AG09309 (cell line): ENCODE results near the gene ITSN1.

Experiments used
- DNase-seq: peaks from one replicate; pipeline ENCODE4 v3.0.0-alpha.2; 2010; ENCODE audit warnings: low read depth
- H3K4me3 ChIP-seq: 2 replicates; pipeline ENCODE4 v1.5.1; 2011; ENCODE audit warnings: mild to moderate bottlenecking, low read depth, low read length, moderate library complexity; ENCODE audit not compliant: control insufficient read depth
- CTCF ChIP-seq: IDR thresholded peaks from 2 replicates; pipeline ENCODE4 v1.5.1; 2011; ENCODE audit warnings: mild to moderate bottlenecking, low read depth, low read length, inconsistent platforms; ENCODE audit not compliant: insufficient read depth, control insufficient read depth; ENCODE audit errors: missing control alignments

Gene ITSN1

GRCh38 chr21:33686386-33686785, 44.1 kb downstream of the ITSN1 start:
- H3K4me3 ChIP-seq, result no peak overlapping the region
- no peak for TF ChIP-seq CTCF
- no peak for DNase-seq

GRCh38 chr21:33687634-33688033, 45.3 kb downstream of the ITSN1 start:
- no peak for TF ChIP-seq CTCF

DNA sequence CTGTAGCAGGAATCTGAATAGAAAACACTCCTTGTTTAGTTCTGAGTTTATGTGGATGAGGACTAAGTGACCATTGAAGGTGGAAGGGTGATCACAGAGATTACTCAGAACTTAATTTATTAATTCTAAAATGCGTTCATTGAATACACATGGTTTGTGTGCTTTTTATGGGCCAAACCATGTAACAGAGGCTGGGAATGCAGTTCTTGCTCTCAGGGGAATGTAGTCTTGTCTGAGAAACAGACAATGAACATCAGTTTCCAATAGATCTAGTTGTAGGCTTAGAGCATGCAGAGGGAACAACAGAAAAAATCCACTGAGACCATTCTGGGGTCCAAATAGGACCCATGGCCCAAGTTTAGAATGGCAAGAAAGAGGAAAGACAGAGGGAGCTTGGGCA, 46.1 kb downstream of the ITSN1 start:
- TF ChIP-seq CTCF, result no peak
- H3K4me3 ChIP-seq, result no peak overlapping the region
- no peak for DNase-seq

More at GRCh38 chr21:33687634-33688033, 45.3 kb downstream of the ITSN1 start:
- no peak for DNase-seq
- H3K4me3 ChIP-seq, result no peak overlapping the region

DNA sequence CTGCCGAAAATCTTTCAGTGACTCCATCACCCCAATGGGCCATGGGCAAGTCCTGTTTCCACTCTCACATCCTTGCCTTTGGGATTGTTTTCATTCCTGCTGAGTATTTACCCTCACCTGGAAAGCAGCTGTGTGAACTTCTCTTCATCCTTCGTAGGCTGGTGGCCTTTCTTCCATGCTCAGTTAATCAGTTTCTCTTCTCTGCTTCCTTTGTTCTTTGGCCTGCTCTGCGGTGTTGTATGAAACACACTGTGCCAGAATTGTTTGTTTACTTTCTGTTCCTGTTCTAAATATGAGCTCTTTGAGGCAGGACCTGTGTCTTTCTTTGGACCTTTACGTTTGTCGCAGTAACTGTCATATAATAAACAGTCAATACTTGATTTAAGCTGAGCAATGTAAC, 48.6 kb downstream of the ITSN1 start:
- H3K4me3 ChIP-seq, result no peak overlapping the region
- TF ChIP-seq CTCF, result no peak
- no peak for DNase-seq

DNA sequence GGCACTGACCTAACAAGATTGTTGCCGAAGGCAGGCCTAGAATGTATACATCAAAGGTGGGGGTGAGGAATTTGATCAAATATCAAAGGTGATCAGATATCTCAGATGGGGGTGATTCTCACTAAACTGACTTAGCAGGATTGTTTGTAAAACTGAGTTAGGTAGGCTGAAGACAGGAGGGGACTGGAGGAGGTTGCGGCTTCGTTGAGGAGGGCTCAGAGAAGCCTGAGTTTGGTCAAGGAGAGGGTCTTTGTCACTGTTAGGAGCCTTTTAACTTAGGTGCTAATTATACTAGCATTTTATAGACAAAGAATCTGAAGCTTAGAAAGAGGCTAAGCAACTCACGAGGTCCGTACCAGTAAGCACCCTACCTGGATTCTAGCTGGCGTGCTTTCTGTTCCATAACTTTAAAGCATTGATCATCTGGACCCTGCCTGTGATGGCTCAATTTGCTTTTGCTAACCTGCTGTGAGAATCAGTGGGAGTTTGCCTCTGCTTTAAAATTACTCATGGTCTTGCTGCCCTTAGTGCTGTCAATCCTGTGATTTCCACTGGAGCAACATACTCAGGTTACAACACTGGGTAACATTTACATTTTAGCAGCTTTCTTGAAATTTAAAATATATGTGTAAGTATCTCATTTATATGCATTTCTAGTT, 49.8 kb downstream of the ITSN1 start:
- H3K4me3 ChIP-seq, result no peak overlapping the region
- no peak for DNase-seq
- TF ChIP-seq CTCF, result no peak

GRCh38 chr21:33695813-33696212, 53.5 kb downstream of the ITSN1 start:
- no peak overlapping the region for H3K4me3 ChIP-seq
- TF ChIP-seq CTCF, result no peak
- no peak for DNase-seq
